Measurements from ENCODE around the gene DET1. TPM values are rescaled to one million over a fixed set of nuclear protein-coding genes. Genes with fewer than 3 reads are reported as not detected.

The DET1 gene
- total RNA-seq, 1 experiment from 2014 or later = 6.1 TPM

- Mint-ChIP-seq H3K27me3 (ENCODE audit: low read depth) (peaks cover 8% of the 10 kb centered on the region; the same call in 1 of the 2 replicates), H3K27ac (no peak overlapping the region), H3K36me3 (no peaks in the 10 kb centered on the region), H3K4me3 (no peak overlapping the region), H3K9me3 (no peaks in the 10 kb centered on the region), H3K4me1 (peaks cover 2% of the 10 kb centered on the region; the same call in 1 of the 2 replicates)
- ChIA-PET POLR2A (no interaction called here), CTCF (no interaction called here)
- TF ChIP-seq CTCF (IDR thresholded peaks at IDR 0.05) (no peak), USF1 (CRISPR knock-in tag; IDR thresholded peaks at IDR 0.05) (no peak), ZSCAN18 (CRISPR knock-in tag; IDR thresholded peaks at IDR 0.05) (no peak), NFE2L1 (CRISPR knock-in tag; IDR thresholded peaks at IDR 0.05) (no peak), RORB (CRISPR knock-in tag; IDR thresholded peaks at IDR 0.05) (no peak), GABPB1 (CRISPR knock-in tag; IDR thresholded peaks at IDR 0.05) (no peak), JUN (CRISPR knock-in tag; IDR thresholded peaks at IDR 0.05) (no peak), TEAD4 (CRISPR knock-in tag; IDR thresholded peaks at IDR 0.05) (no peak), MXD4 (CRISPR knock-in tag; IDR thresholded peaks at IDR 0.05; ENCODE audit: borderline replicate concordance) (no peak), SP1 (CRISPR knock-in tag; conservative IDR thresholded peaks at IDR 0.05) (no peak), PREB (CRISPR knock-in tag; IDR thresholded peaks at IDR 0.05; ENCODE audit: borderline replicate concordance) (no peak), ZNF317 (CRISPR knock-in tag; IDR thresholded peaks at IDR 0.05; ENCODE audit: borderline replicate concordance, low read depth) (no peak), SOX15 (CRISPR knock-in tag; IDR thresholded peaks at IDR 0.05) (no peak), JAZF1 (CRISPR knock-in tag; IDR thresholded peaks at IDR 0.05) (no peak), ZNF219 (CRISPR knock-in tag; IDR thresholded peaks at IDR 0.05; ENCODE audit: borderline replicate concordance) (no peak), CBFB (CRISPR knock-in tag; IDR thresholded peaks at IDR 0.05; ENCODE audit: low read depth) (no peak), PRDM15 (CRISPR knock-in tag; IDR thresholded peaks at IDR 0.05) (no peak), E2F4 (CRISPR knock-in tag; IDR thresholded peaks at IDR 0.05; ENCODE audit: borderline replicate concordance, low read depth) (no peak), STAT6 (CRISPR knock-in tag; conservative IDR thresholded peaks at IDR 0.05; ENCODE audit: low read depth) (no peak), NFATC4 (CRISPR knock-in tag; IDR thresholded peaks at IDR 0.05) (no peak)
- DNase-seq (ENCODE audit: low spot score) (no peak), ATAC-seq (no peak)
Observed at GRCh38 chr15:88590759-88591158, 44.3 kb upstream of the DET1 start.
